ENCODE results near the gene AKNAD1.
"Not testable (repeated sequence)": the region's sequence is repeated elsewhere in the genome, so short reads cannot be mapped to it uniquely, and the experiment has no call there.

The AKNAD1 gene, protein sequence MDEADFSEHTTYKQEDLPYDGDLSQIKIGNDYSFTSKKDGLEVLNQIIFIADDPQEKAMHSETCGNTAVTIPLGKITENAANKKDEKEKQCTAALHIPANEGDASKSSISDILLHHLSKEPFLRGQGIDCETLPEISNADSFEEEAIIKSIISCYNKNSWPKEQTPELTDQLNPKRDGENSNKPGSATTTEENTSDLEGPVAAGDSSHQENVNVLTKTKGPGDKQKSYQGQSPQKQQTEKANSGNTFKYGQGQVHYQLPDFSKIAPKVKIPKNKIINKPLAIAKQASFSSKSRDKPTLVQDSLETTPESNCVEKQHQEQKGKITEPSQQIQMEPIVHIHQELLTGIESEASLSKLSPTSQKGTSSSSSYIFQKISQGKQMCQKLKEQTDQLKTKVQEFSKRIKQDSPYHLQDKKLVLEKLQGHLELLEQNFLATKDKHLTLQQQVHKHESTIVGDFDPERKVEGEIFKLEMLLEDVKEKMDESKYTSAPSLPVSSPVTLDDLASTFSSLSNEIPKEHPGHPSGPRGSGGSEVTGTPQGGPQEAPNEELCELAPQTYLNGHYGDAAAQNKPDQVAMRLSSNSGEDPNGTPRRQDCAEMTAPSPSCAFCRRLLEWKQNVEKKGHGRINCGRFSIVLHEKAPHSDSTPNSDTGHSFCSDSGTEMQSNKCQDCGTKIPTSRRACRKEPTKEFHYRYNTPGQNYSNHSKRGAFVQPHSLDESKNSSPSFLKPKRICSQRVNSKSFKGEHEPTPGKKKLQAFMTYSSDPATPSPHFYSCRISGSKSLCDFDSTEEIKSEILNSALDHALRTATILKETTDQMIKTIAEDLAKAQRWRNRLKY

DNA sequence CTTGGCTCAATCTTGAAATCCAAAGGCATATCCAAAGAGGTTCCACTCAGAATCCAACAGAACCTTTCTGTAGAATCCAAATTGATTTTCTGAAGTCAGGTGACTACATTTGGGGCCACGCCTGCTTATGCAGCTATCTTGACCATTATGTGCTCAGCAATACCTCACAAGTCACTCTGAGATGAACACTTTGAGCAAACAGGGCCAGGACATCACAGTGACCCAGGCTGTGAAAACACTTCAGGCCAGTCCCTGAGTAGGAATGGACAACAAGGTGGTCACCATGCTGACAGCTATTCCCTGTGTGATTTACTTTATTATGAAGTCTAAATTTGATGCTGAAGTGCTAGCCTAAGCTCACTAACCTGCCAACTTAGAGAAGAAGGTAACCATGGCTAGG, at the start of gene AKNAD1:
Gene AKNAD1 (minus strand): TSS at position 101 of the 400 bp plus-strand sequence. CDS start 4,430 bp downstream, outside the sequence.
- H3K4me2 ChIP-seq: no peak within 1 kb of the TSS

DNA sequence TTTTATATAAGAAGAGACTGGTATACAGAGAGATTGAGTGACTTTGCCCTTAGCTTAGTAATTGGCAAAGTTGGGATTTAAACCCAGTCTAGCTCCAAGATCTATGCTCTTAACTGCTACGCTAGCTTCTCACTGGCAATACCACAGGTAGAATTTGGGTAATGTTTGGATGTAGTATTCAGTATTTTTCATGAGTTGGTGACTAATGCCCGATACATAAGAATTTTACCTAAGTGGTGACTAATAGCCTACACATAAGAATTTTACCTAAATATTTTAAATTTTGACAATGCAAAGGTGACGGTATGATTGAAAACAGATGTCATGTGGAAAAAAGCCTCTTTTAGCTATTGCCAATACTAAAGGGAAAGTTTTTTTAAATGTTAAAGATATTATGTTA, 44.2 kb upstream of the AKNAD1 start:
- TF ChIP-seq Cebpa-rat (IDR thresholded peaks at IDR 0.05): no peak
- H3K27ac ChIP-seq: no peak overlapping the region
- no peaks in the 10 kb centered on the region for H4K20me1 ChIP-seq
- H3K4me2 ChIP-seq: no peak overlapping the region
- no peaks in the 10 kb centered on the region for H3K9me3 ChIP-seq
- no peak overlapping the region for H3K9ac ChIP-seq
- H3K36me3 ChIP-seq: no peaks in the 10 kb centered on the region
- H3K4me1 ChIP-seq: no peaks in the 10 kb centered on the region
- no peaks in the 10 kb centered on the region for H3K27me3 ChIP-seq
- H3K4me3 ChIP-seq: no peak overlapping the region

More for the DNA sequence above, at the start of gene AKNAD1:
- H3K9ac ChIP-seq: no peak within 1 kb of the TSS
- TF ChIP-seq Cebpa-rat (IDR thresholded peaks at IDR 0.05): no peak
- no peaks in the 10 kb centered on the region for H3K36me3 ChIP-seq
- no peaks in the 10 kb centered on the region for H3K9me3 ChIP-seq
- peaks cover 23% of the 10 kb centered on the region for H3K4me1 ChIP-seq
- H3K27me3 ChIP-seq: no peaks in the 10 kb centered on the region
- no peaks in the 10 kb centered on the region for H4K20me1 ChIP-seq
- H3K27ac ChIP-seq: no peak within 1 kb of the TSS
- no peak within 1 kb of the TSS for H3K4me3 ChIP-seq

DNA sequence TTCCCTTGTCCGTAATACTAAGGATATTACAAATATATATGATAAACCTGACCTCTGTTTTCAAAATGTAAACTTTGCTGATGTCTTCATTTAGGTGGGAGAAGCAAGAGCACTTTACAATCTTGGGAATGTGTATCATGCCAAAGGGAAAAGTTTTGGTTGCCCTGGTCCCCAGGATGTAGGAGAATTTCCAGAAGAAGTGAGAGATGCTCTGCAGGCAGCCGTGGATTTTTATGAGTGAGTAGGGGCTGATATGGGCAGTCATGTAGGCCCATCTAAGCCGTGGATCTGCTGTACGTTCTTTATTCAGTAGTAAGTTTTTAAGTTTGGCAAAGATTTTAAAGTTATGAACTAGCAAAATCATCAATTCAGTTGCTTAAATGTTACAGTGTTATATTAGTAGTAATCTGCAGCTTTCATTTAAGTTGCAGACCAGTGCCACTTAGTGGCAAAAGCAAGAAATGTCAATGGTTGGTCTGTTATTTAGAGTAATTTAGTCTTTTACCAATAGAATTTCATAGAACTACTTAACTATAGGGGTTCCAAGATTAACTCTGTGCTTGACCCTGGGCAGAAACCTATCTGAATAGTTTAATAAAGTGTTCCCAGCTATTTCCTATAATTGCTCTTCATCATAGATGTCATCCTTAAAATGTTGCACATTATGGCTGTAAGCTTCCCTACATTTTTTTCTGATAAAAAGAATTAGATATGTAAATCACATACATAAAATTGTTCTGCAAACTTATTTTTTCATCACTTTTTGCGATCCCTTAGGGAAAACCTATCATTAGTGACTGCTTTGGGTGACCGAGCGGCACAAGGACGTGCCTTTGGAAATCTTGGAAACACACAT, 41.2 kb upstream of the AKNAD1 start:
- no peak for TF ChIP-seq Cebpa-rat (IDR thresholded peaks at IDR 0.05)
- H3K27ac ChIP-seq: no peak overlapping the region
- no peaks in the 10 kb centered on the region for H4K20me1 ChIP-seq

DNA sequence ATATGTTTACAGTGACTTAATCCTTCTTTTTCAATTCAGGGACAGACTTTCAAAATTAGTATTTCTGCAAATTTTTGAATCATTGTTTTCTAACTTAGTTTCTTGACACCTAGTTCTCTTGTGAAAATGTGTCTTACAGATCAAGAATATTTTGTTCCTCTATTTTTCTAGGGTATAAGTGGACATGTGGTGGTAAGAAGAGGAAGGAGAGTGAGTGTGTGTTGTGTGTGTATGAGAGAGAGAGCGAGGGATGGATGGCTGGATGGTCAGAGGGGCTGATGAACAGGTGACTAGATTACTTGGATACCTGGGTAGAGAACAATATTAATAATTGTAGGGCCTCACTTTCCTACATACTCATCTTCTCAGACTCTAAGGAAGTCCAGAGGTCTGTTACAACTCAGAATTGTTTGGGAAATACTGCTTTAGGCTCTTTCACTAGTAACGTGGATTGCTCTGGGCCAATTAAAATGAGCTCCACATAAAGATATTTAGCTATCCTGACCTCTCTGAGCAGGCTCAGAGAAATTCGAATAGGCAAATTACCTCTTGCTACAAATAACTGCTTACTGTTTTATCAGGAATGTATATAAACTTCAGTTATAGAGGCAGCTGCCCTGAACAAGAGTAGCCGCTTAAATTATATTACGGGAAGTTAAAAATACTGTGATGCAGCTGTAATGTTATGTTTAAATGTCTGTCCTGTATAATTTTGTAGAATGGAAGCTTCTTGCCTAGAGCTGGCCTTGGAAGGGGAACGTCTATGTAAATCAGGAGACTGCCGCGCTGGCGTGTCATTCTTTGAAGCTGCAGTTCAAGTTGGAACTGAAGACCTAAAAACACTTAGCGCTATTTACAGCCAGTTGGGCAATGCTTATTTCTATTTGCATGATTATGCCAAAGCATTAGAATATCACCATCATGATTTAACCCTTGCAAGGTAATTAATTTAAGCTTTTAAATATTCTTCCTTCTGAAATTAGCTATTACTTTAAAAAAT, 39.6 kb upstream of the AKNAD1 start:
- Histone ChIP-seq H3K27me3 (no peaks in the 10 kb centered on the region), H3K27ac (no peak overlapping the region), H3K4me3 (no peak overlapping the region), H3K4me2 (no peak overlapping the region), H3K9me3 (no peaks in the 10 kb centered on the region), H4K20me1 (no peaks in the 10 kb centered on the region), H3K4me1 (peaks cover 13% of the 10 kb centered on the region), H3K36me3 (no peaks in the 10 kb centered on the region), H3K9ac (no peak overlapping the region)
- no peak for TF ChIP-seq Cebpa-rat (IDR thresholded peaks at IDR 0.05)

More for the DNA sequence above, 41.2 kb upstream of the AKNAD1 start:
- Histone ChIP-seq H3K27me3 (no peaks in the 10 kb centered on the region), H3K4me1 (peaks cover 8% of the 10 kb centered on the region), H3K36me3 (no peaks in the 10 kb centered on the region), H3K4me2 (no peak overlapping the region), H3K4me3 (no peak overlapping the region), H3K9ac (no peak overlapping the region), H3K9me3 (no peaks in the 10 kb centered on the region)

DNA sequence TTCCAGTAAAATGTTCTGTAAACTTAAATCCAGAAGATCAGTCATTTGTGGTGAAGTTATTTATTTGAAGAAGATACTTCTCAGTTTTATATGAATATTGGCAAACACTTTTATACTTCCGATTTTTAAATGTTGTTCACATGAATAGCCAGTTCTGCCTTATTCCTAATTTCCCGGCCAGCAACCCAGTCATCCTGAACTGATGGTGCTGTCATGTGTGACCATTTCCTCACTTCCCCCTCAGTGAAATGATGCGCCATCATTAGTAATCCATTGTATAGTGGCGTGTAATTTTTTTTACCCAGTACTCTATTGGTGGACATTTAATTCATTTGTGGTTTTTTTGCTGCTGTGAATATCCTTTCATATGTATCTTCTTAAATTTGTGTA, 36.2 kb upstream of the AKNAD1 start:
- no peak overlapping the region for H3K4me3 ChIP-seq
- H3K4me2 ChIP-seq: peak overlapping the region; percentile 65
- no peak overlapping the region for H3K27ac ChIP-seq

DNA sequence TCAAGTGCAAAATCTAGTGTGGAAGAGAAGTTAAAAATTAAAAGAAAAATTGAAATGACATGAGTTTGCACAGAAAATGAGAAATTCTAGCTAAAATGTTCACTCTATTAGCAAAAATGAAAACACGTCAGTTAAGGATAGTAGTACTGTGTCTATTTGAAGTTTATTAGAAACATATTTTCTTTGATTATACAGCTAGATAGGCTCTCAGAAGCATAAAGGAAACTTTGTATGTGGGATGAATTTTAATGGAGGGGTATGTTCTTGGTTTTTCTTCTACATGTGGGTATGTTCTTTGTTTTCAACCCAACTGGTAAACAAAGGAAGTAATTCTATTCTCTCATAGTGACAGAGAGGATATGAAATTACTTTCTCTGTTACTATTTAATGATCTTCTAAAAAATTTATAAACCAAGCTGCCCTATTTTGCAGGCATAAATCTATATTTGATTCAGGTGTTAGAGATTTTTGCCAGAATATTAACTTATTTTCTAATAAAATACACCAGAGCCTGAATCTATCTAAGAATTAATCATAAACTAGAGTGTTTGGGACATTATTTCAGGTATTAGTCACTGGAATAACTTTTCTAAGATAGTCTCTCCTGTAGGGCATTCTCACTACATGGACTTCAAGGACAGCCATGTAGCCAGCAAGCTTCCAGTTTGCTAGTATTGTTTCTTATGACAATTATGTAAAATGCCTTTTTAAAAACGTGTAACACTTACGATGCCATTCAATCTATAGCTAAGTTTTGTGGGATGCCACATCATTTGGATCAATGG, 35.7 kb upstream of the AKNAD1 start:
- H3K9ac ChIP-seq: no peak overlapping the region
- peak overlapping the region; percentile 65 for H3K4me2 ChIP-seq
- no peak for TF ChIP-seq Cebpa-rat (IDR thresholded peaks at IDR 0.05)
- H3K9me3 ChIP-seq: no peaks in the 10 kb centered on the region
- H3K27me3 ChIP-seq: no peaks in the 10 kb centered on the region
- no peaks in the 10 kb centered on the region for H3K36me3 ChIP-seq
- no peaks in the 10 kb centered on the region for H4K20me1 ChIP-seq
- H3K4me1 ChIP-seq: peaks cover 13% of the 10 kb centered on the region
- H3K27ac ChIP-seq: no peak overlapping the region
- no peak overlapping the region for H3K4me3 ChIP-seq

More for the DNA sequence above, 36.2 kb upstream of the AKNAD1 start:
- peaks cover 13% of the 10 kb centered on the region for H3K4me1 ChIP-seq
- no peaks in the 10 kb centered on the region for H4K20me1 ChIP-seq
- H3K9ac ChIP-seq: no peak overlapping the region
- no peaks in the 10 kb centered on the region for H3K27me3 ChIP-seq
- H3K36me3 ChIP-seq: no peaks in the 10 kb centered on the region
- no peaks in the 10 kb centered on the region for H3K9me3 ChIP-seq
- TF ChIP-seq Cebpa-rat (IDR thresholded peaks at IDR 0.05): no peak

DNA sequence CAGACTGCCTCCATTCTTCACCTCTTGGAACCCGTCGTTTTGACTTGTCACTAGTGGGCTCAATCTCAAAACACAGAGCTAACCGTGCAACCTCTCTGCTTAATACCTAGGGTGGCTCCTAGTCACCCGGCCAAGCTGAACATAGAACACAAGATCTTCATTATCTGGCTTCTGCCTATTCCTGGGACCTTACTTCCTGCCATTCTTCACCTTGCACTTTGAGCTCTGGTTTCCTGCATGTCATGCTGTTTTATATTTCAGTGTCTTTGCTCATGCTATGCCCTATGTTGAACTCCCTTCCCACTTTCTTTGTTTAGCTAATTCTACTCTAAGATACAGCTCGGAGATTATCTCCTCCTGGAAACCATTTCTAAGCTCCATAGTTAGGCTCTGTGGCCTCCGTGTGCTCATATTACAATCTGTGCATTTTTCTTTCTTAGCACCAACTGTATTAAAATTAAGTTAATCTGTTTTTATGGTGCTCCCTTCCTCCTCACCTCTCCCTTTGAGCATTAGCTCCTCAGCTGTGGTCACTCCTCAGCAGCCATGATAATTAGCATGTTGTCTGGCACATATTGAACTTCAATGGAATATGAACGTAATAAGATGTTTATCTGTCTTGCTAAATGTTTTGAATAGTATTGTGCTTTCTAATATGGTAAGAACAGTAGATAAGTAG, 33.0 kb upstream of the AKNAD1 start:
- Histone ChIP-seq H3K4me1 (peaks cover 13% of the 10 kb centered on the region), H3K4me3 (no peak overlapping the region), H3K4me2 (no peak overlapping the region), H3K27ac (no peak overlapping the region), H4K20me1 (no peaks in the 10 kb centered on the region), H3K27me3 (no peaks in the 10 kb centered on the region), H3K9me3 (no peaks in the 10 kb centered on the region), H3K36me3 (no peaks in the 10 kb centered on the region), H3K9ac (no peak overlapping the region)
- no peak for TF ChIP-seq Cebpa-rat (IDR thresholded peaks at IDR 0.05)

DNA sequence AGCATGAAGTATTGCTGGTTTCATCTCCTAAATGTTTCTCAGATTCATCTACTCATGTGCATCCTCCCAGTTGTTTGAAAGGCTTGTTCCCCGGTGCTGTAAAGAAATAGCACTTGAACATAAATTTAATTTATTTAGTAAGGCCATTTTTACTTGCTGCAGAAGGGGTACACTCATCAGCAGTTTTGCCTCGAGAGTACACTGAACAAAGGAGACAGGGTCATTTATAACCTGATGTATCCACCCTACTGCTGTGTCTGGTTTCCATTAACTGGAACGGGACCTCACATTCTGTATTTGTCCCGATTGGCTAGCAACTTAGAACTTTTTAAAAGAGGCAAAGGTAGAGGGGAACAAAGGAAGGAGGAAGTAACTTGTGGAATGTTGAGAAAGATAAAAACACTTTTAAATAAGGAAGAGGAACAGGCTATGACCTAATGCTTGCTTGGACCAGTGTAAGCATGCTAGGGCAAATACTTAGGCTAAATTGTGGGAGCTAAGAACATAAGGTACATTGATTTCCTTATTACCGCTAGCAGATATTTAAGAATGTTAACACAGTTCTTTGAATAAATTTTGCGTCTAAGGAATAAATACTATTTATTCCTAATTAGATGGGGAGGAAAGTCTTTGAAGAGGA, 32.2 kb upstream of the AKNAD1 start:
- not testable (repeated sequence) for H3K27me3 ChIP-seq, H4K20me1 ChIP-seq, H3K9ac ChIP-seq, H3K4me3 ChIP-seq, H3K36me3 ChIP-seq, H3K9me3 ChIP-seq, H3K4me2 ChIP-seq, H3K27ac ChIP-seq
- peaks cover 13% of the 10 kb centered on the region for H3K4me1 ChIP-seq
